Hematopoietic multipotent progenitor cell treated with erythropoietin and hydrocortisone succinate and interleukin-3 and kit ligand, for 8 days (in vitro differentiated cells): ENCODE results near the gene IL19.
"Not testable (repeated sequence)": the region's sequence is repeated elsewhere in the genome, so short reads cannot be mapped to it uniquely, and the experiment has no call there.

ENCODE experiments used
- DNase-seq: peaks from one replicate; pipeline ENCODE4 v3.0.0-alpha.2; 2015

IL19 gene

GRCh38 chr1:206834711-206835110 lies 64.1 kb downstream of the IL19 start:
- no peak for DNase-seq

GRCh38 chr1:206835186-206835585 lies 64.6 kb downstream of the IL19 start:
- DNase-seq, result no peak

GRCh38 chr1:206836111-206836510 lies 65.5 kb downstream of the IL19 start:
- no peak for DNase-seq

GRCh38 chr1:206839006-206839560 lies 68.5 kb downstream of the IL19 start:
- DNase-seq, result no peak

- no peak for DNase-seq
Observed at GRCh38 chr1:206839857-206840256, 69.3 kb downstream of the IL19 start.

GRCh38 chr1:206841609-206842323 lies 71.2 kb downstream of the IL19 start:
- DNase-seq, result no peak

GRCh38 chr1:206842854-206843253 lies 72.3 kb downstream of the IL19 start:
- no peak for DNase-seq

GRCh38 chr1:206843626-206844025 lies 73.1 kb downstream of the IL19 start:
- DNase-seq, result no peak

- DNase-seq, result peak; percentile 69
Observed at GRCh38 chr1:206846487-206846886, 75.9 kb downstream of the IL19 start.

- DNase-seq, result peak; percentile 96
Observed at GRCh38 chr1:206847337-206847834, 76.8 kb downstream of the IL19 start.

GRCh38 chr1:206847946-206848345 lies 77.4 kb downstream of the IL19 start:
- no peak for DNase-seq

GRCh38 chr1:206850401-206850800 lies 79.8 kb downstream of the IL19 start:
- no peak for DNase-seq

- no peak for DNase-seq
Observed at GRCh38 chr1:206851341-206852010, 80.9 kb downstream of the IL19 start.

- not testable (repeated sequence) for DNase-seq
Observed at GRCh38 chr1:206852662-206853061, 82.1 kb downstream of the IL19 start.

- not testable (repeated sequence) for DNase-seq
Observed at GRCh38 chr1:206853696-206854095, 83.1 kb downstream of the IL19 start.

- DNase-seq, result no peak
Observed at GRCh38 chr1:206854401-206855129, 84.0 kb downstream of the IL19 start.

GRCh38 chr1:206855859-206856258 lies 85.3 kb downstream of the IL19 start:
- no peak for DNase-seq

- DNase-seq, result peak; percentile 19
Observed at GRCh38 chr1:206856674-206857464, 86.3 kb downstream of the IL19 start.

GRCh38 chr1:206859082-206859521 lies 88.5 kb downstream of the IL19 start:
- DNase-seq, result no peak

GRCh38 chr1:206860165-206860564 lies 89.6 kb downstream of the IL19 start:
- no peak for DNase-seq

- DNase-seq, result no peak
Observed at GRCh38 chr1:206863266-206863665, 92.7 kb downstream of the IL19 start.

GRCh38 chr1:206864939-206865671 lies 94.5 kb downstream of the IL19 start, which contains the start of gene IL20:
Gene IL20, plus strand, starts transcription at chr1:206865623. Its CDS starts 230 bp downstream, at chr1:206865853.
- peak; percentile 80 for DNase-seq
